Measurements from ENCODE around the gene SEC14L6. TPM values are rescaled to one million over a fixed set of nuclear protein-coding genes. Genes with fewer than 3 reads are reported as not detected.

SEC14L6 gene
- total RNA-seq, 1 donor from 2014 or later: 20.3 TPM

- no peak for DNase-seq (ENCODE audit: low read depth)
These were observed 48.9 kb downstream of the SEC14L6 start for GRCh38 chr22:30497466-30498150.

GRCh38 chr22:30495041-30495784, 51.3 kb downstream of the SEC14L6 start:
- DNase-seq (ENCODE audit: low read depth): no peak

DNA sequence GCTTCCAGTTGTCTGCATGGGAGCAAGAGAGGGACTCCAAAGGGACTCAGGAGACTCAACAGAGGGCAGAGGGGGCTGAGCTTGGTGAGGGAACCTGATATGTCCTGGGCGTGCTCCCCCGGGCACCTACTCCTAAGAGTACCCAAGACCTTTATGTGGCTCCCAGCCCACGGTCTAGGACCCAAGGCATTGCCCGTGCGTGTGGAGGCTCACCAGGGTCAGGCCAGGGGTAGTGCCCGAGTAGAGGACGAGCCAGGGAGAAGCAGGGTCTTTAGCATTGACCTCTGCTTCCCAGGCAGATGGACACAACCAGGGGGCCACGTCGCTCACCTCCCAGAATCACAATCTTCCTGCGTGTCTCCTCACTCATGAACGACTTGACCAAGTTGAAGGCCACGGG, 54.4 kb downstream of the SEC14L6 start:
- DNase-seq (ENCODE audit: low read depth): no peak

DNA sequence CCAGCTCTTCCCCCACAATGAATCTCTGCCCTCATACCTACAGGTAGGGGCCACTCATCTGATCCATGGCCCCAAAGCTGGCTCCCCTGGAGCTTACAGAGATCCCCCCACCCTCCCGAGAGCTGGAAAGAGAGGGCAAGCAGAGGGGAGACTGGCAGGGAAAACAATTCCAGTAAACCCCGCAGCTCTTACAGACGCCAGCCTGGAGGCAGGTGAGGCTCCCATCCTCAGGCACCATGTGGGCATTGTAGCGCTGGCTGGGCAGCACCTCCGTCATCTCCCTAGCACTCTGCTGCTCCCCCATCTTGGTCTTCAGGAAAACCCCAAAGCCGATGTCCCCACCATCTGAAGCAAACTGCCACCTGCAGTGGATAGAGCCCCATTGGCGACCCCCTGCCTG, 55.2 kb downstream of the SEC14L6 start:
- DNase-seq (ENCODE audit: low read depth): no peak

- DNase-seq (ENCODE audit: low read depth): no peak
These were observed 56.1 kb downstream of the SEC14L6 start for GRCh38 chr22:30490399-30490798.

GRCh38 chr22:30488121-30488520, 58.4 kb downstream of the SEC14L6 start:
- no peak for DNase-seq (ENCODE audit: low read depth)

- peak; percentile 63 for DNase-seq (ENCODE audit: low read depth)
These were observed 59.9 kb downstream of the SEC14L6 start for GRCh38 chr22:30486661-30487115.

DNA sequence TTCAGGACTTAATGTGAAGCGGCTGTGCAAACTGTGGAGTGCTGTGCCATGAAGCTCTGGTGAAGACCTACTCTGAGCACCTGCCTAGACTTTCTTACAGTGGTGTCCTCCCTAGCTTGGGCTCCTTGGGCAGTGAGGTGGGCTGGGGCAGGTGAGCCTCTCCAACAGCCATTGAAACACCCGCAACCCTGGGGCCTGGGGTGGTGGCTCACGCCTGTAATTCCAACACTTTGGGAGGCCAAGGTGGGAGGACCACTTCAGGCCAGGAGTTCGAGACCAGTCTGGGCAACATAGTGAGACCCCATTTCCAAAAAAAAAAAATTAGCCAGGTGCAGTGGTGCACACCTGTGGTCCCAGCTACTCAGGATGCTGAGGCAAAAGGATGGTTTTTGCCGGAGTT, 60.4 kb downstream of the SEC14L6 start:
- no peak for DNase-seq (ENCODE audit: low read depth)

DNA sequence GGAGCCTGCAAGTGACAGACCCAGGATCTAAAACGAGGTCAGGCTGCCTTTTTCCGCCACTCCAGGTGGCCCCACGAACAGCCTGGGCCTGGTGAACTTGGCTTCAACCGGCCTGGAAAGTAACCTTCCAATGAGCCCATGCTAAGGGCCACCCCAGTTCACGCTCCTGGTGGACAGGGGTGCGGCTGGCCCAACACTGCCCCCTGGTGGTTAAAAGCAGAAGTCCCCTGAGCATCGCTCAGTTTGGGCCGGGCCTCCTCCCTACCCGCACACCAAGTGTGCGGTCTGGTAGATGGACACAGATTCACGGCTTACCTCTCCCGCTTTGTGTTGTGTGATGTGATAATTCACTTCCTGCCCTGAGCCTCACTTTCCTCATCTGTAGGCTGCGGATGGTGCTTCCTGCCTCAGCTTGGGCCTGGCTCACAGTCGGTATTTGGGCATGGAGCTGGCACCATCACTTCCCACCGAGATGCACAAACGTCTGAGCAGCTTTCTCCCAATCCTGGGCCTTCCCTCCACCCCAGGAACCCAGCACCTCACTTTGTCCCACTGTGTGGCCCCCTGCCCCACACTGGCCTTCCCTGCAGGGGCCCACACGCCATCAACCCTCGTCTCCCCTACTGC, 61.1 kb downstream of the SEC14L6 start:
- peak; percentile 13 for DNase-seq (ENCODE audit: low read depth)

DNA sequence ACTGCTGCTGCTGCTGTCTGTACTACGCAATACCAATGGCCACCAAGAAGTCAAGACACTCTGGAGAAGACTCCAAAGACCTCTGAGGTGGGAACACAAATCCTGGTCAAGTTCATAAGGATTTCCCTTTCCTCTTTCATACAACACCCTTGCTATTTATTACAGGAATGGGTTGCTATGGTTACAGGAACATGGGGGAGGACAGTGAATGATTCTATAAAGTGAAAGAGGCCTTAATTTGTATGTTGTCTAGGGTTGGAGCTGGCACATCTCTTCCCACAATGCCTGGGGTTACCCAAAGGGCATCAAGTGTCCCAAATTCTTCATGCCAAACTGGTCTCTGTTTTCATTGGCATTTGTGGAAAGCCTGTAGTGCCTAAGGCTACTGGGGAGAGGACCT, 63.4 kb downstream of the SEC14L6 start:
- peak; percentile 12 for DNase-seq (ENCODE audit: low read depth)

GRCh38 chr22:30481711-30482110, 64.8 kb downstream of the SEC14L6 start:
- DNase-seq (ENCODE audit: low read depth): peak; percentile 59

- no peak for DNase-seq (ENCODE audit: low read depth)
These were observed 66.6 kb downstream of the SEC14L6 start for GRCh38 chr22:30479981-30480380.

- DNase-seq (ENCODE audit: low read depth): no peak
These were observed 71.7 kb downstream of the SEC14L6 start for GRCh38 chr22:30474683-30475424.

DNA sequence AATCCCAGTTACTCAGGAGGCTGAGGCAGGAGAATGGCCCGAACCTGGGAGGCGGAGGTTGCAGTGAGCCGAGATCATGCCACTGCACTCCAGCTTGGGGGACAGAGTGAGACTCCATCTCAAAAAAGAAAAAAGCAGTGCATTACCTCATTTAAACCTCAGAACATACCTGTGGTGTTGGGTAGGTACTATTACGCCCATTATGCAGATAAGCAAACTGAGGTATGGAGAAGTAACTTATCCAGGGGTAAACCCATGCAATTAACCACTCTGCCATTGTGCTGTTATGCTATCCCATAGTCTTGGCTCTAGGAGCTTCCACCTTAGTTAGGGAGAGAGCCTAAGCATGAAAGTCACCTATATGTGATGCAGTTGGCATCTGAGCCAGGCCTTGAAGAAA, 72.4 kb downstream of the SEC14L6 start:
- no peak for DNase-seq (ENCODE audit: low read depth)

GRCh38 chr22:30472994-30473720, 73.4 kb downstream of the SEC14L6 start:
- DNase-seq (ENCODE audit: low read depth): no peak

Other genes starting within 250 kb of the SEC14L6 start
- 21.4 and 23.6 TPM in 2 replicates for gene TBC1D10A, start 219.8 kb downstream of the SEC14L6 start, total RNA-seq
- 9.6 and 42.1 TPM in 2 replicates for gene SF3A1, start 189.8 kb downstream of the SEC14L6 start, total RNA-seq
- 2.6 and 12.1 TPM in 2 replicates for gene CCDC157, start 189.7 kb downstream of the SEC14L6 start, total RNA-seq
- 29.3 and 33.2 TPM in 2 replicates for gene RNF215, start 159.3 kb downstream of the SEC14L6 start, total RNA-seq
- gene SEC14L2, start 149.7 kb downstream of the SEC14L6 start, total RNA-seq: 57.3 and 97.9 TPM in 2 replicates
- 26.5 and 45.3 TPM in 2 replicates for gene MTFP1, start 121.0 kb downstream of the SEC14L6 start, total RNA-seq
- not detected in 2 replicates for gene SEC14L3, start 74.7 kb downstream of the SEC14L6 start, total RNA-seq
- 1.2 TPM in 1 of 2 replicates, not detected in the other for gene SEC14L4, start 41.0 kb downstream of the SEC14L6 start, total RNA-seq
- 2.6 and 6.4 TPM in 2 replicates for gene GAL3ST1, start 27.9 kb upstream of the SEC14L6 start, total RNA-seq
- gene PES1, start 45.2 kb upstream of the SEC14L6 start, total RNA-seq: 77.6 and 84.0 TPM in 2 replicates
- gene TCN2, start 60.4 kb upstream of the SEC14L6 start, total RNA-seq: 9.2 and 26.0 TPM in 2 replicates
- 7.8 and 7.9 TPM in 2 replicates for gene SLC35E4, start 89.0 kb upstream of the SEC14L6 start, total RNA-seq
- gene DUSP18, start 121.1 kb upstream of the SEC14L6 start, total RNA-seq: 8.2 and 19.5 TPM in 2 replicates
- 1.4 and 1.5 TPM in 2 replicates for gene OSBP2, start 148.1 kb upstream of the SEC14L6 start, total RNA-seq

Measured in renal cortical epithelial cell (primary cell).